HepG2 (cell line): ENCODE results near the gene CC2D1A. TPM values are rescaled to one million over a fixed set of nuclear protein-coding genes. Genes with fewer than 3 reads are reported as not detected.
A peak's percentile ranks its signal among the peaks of the same experiment; 100 is the strongest.

Experiments
- ATAC-seq: fragments of 200-7000 bp; cut with Tn5 transposase; 3 replicates; pipeline ENCODE4 v1.9.1; 2020; ENCODE audit warnings: mild to moderate bottlenecking, moderate library complexity
- BruUV-seq: library from RNA; stranded (reverse); fragments of 400-500 nt; replicated peaks from 2 replicates; lab custom pipeline; 2021; lab: Mats Ljungman, UMichigan
- CTCF ChIA-PET: fragments of 300-600 bp; formaldehyde crosslinking; extraction: SDS; loops from one replicate; lab custom pipeline; 2021; ENCODE audit warnings: low total read pairs, inconsistent platforms, low intra/inter-chr PET ratio; lab: Yijun Ruan, JAX
- POLR2A ChIA-PET: fragments of 350-600 bp; sonication (Branson Sonifier 250); formaldehyde crosslinking; loops from one replicate; lab custom pipeline; 2020; ENCODE audit warnings: antibody characterized with exemption, inconsistent platforms; lab: Yijun Ruan, JAX
- DNase-seq: peaks from one replicate; pipeline ENCODE4 v3.0.0-alpha.2; 2015; ENCODE audit warnings: low spot score
- FAIRE-seq: peaks from 3 replicates; lab custom pipeline; 2011; peaks lifted over from hg19 to GRCh38; lab: Jason Lieb, UNC
- H2AFZ ChIP-seq: one replicate; pipeline ENCODE4 v1.6.1; 2011; ENCODE audit warnings: low read length, inconsistent platforms
- H3K27ac ChIP-seq: fragments of 300-600 bp; 3 replicates; pipeline ENCODE4 v1.8.0; 2011; ENCODE audit warnings: mixed run types, mild to moderate bottlenecking, mixed read lengths, low read length, inconsistent platforms; ENCODE audit not compliant: insufficient read depth; ENCODE audit errors: extremely low read length
- H3K27me3 ChIP-seq, 2 experiments: fragments of 200-600 bp in 1 of 2; 2 replicates in 1 of 2; 3 replicates in 1 of 2; pipeline versions ENCODE4 v1.6.0 to v1.8.0; 2011; ENCODE audit warnings: low read length in 2 of 2, mild to moderate bottlenecking in 2 of 2, moderate library complexity in 2 of 2, inconsistent platforms in 1 of 2; ENCODE audit not compliant: insufficient read depth in 2 of 2, control insufficient read depth in 1 of 2
- H3K36me3 ChIP-seq, 2 experiments: fragments of 200-600 bp in 1 of 2; replicated peaks in 1 of 2; 2 replicates in 1 of 2; 3 replicates in 1 of 2; pipeline versions ENCODE4 v1.5.1 to v1.8.0; 2011; ENCODE audit warnings: low read length in 2 of 2, inconsistent platforms in 1 of 2; ENCODE audit not compliant: insufficient read depth in 2 of 2, control insufficient read depth in 1 of 2
- H3K4me1 ChIP-seq: 2 replicates; pipeline ENCODE4 v1.5.1; 2012; ENCODE audit warnings: low read length, inconsistent platforms; ENCODE audit not compliant: insufficient read depth
- H3K4me2 ChIP-seq: 2 replicates; pipeline ENCODE4 v1.6.0; 2011; ENCODE audit warnings: low read depth, low read length, inconsistent platforms
- H3K4me3 ChIP-seq, 3 experiments: fragments of 200-600 bp in 1 of 3; sonication (generic), shearing (Covaris generic) in 1 of 3; replicated peaks in 1 of 3; 2 replicates each; pipeline ENCODE4 v1.5.1; 2011 to 2016; ENCODE audit warnings: low read length in 3 of 3, inconsistent platforms in 2 of 3, low read depth in 2 of 3, mild to moderate bottlenecking in 2 of 3, control low read depth in 1 of 3, mixed read lengths in 1 of 3; ENCODE audit not compliant: insufficient read depth in 1 of 3
- H3K79me2 ChIP-seq: one replicate; pipeline ENCODE4 v1.6.1; 2011; ENCODE audit warnings: low read length, inconsistent platforms; ENCODE audit not compliant: insufficient read depth
- H3K9ac ChIP-seq: 2 replicates; pipeline ENCODE4 v1.6.0; 2011; ENCODE audit warnings: mild to moderate bottlenecking, low read depth, low read length, inconsistent platforms; ENCODE audit not compliant: insufficient read depth
- H3K9me3 ChIP-seq: 2 replicates; pipeline ENCODE4 v1.5.1; 2012; ENCODE audit warnings: mild to moderate bottlenecking, low read length
- H4K20me1 ChIP-seq: 2 replicates; pipeline ENCODE4 v1.6.0; 2011; ENCODE audit warnings: inconsistent platforms, mild to moderate bottlenecking, low read length, moderate library complexity; ENCODE audit not compliant: insufficient read depth
- ATAD3A ChIP-seq: sonication (generic); formaldehyde crosslinking; IDR thresholded peaks from 2 replicates; pipeline ENCODE4 v1.4.0; 2020; ENCODE audit warnings: missing genetic modification reagents
- FOXO4 ChIP-seq: sonication (generic); formaldehyde crosslinking; conservative IDR thresholded peaks from 2 replicates; pipeline ENCODE4 v1.8.1; 2023; ENCODE audit warnings: missing genetic modification reagents
- KLF11 ChIP-seq: IDR thresholded peaks from 2 replicates; pipeline ENCODE4 v1.6.1; 2016; ENCODE audit warnings: missing compliant biosample characterization
- LCORL ChIP-seq, 2 experiments: fragments of 450-650 bp in 1 of 2; sonication (generic) in 1 of 2; formaldehyde crosslinking in 1 of 2; IDR thresholded peaks; 2 replicates each; pipeline versions ENCODE4 v1.5.0 to v1.6.1; 2017 to 2020; ENCODE audit warnings: antibody characterized with exemption in 1 of 2, missing genetic modification reagents in 1 of 2
- MEF2D ChIP-seq: sonication (generic); formaldehyde crosslinking; IDR thresholded peaks from 2 replicates; pipeline ENCODE4 v1.5.1; 2020; ENCODE audit warnings: mild to moderate bottlenecking, missing genetic modification reagents
- PITX1 ChIP-seq: sonication (generic); formaldehyde crosslinking; IDR thresholded peaks from 2 replicates; pipeline ENCODE4 v1.5.1; 2020; ENCODE audit warnings: mild to moderate bottlenecking, missing genetic modification reagents
- POGZ ChIP-seq: sonication (generic); formaldehyde crosslinking; IDR thresholded peaks from 2 replicates; pipeline ENCODE4 v1.4.0; 2020; ENCODE audit warnings: mild to moderate bottlenecking, missing genetic modification reagents
- SAP130 ChIP-seq: IDR thresholded peaks from 2 replicates; pipeline ENCODE4 v1.6.1; 2016; ENCODE audit warnings: low read depth
- SATB2 ChIP-seq: sonication (generic); formaldehyde crosslinking; IDR thresholded peaks from 2 replicates; pipeline ENCODE4 v1.5.0; 2020; ENCODE audit warnings: missing genetic modification reagents
- SMYD3 ChIP-seq: sonication (generic); formaldehyde crosslinking; IDR thresholded peaks from 2 replicates; pipeline ENCODE4 v1.8.1; 2023; ENCODE audit warnings: mild to moderate bottlenecking, missing genetic modification reagents
- TCF12 ChIP-seq, 2 experiments: fragments of 450-650 bp in 1 of 2; sonication (generic) in 1 of 2; formaldehyde crosslinking in 1 of 2; IDR thresholded peaks; 2 replicates each; pipeline versions ENCODE4 v1.6.1 to v1.8.0; 2017 to 2022; ENCODE audit warnings: antibody characterized with exemption in 1 of 2, mild to moderate bottlenecking in 1 of 2, missing genetic modification reagents in 1 of 2, moderate library complexity in 1 of 2
- TIGD3 ChIP-seq: sonication (generic); formaldehyde crosslinking; IDR thresholded peaks from 2 replicates; pipeline ENCODE4 v1.5.1; 2020; ENCODE audit warnings: mild to moderate bottlenecking, missing genetic modification reagents, borderline replicate concordance
- ZBTB8A ChIP-seq: sonication (generic); formaldehyde crosslinking; IDR thresholded peaks from 2 replicates; pipeline ENCODE4 v1.4.0; 2020; ENCODE audit warnings: mild to moderate bottlenecking, low read depth, missing genetic modification reagents, borderline replicate concordance
- ZNF484 ChIP-seq: sonication (generic); formaldehyde crosslinking; IDR thresholded peaks from 2 replicates; pipeline ENCODE4 v1.5.1; 2020; ENCODE audit warnings: mild to moderate bottlenecking, low read depth, missing genetic modification reagents, borderline replicate concordance
- ZNF550 ChIP-seq: sonication (generic); formaldehyde crosslinking; IDR thresholded peaks from 2 replicates; pipeline ENCODE4 v1.4.0; 2020; ENCODE audit warnings: mild to moderate bottlenecking, missing genetic modification reagents, borderline replicate concordance
- ZNF749 ChIP-seq: sonication (generic); formaldehyde crosslinking; IDR thresholded peaks from 2 replicates; pipeline ENCODE4 v1.8.0; 2022; ENCODE audit warnings: mild to moderate bottlenecking, missing genetic modification reagents, moderate library complexity, borderline replicate concordance
- WGBS: methylation state at CpG from one replicate; pipeline ENCODE4 v1.1.6; 2017; ENCODE audit warnings: low lambda C conversion rate; 5-methylcytosine and 5-hydroxymethylcytosine counted together
- in situ Hi-C: cut with HindIII; loops from 2 replicates; pipeline ENCODE4 v1.10.0; 2017; ENCODE audit warnings: low pct_unique_long_range_greater_than_20kb; ENCODE audit not compliant: extremely low pct_ligation_motif_present
- intact Hi-C: fragments of 100-400 bp; cut with micrococcal nuclease; formaldehyde crosslinking; loops from one replicate; pipeline ENCODE4 v1.10.0; 2022; ENCODE audit not compliant: unreplicated experiment
- polyA plus RNA-seq, 8 experiments: library from polyadenylated mRNA; depleted of rRNA in 3 of 8; stranded (reverse) in 7 of 8; unstranded in 1 of 8; fragments of >200 nt; fragmentation: Illumina TruSeq in 4 of 8; extraction: Trizol in 4 of 8; gene quantifications; 2 replicates each; pipeline versions ENCODE4 v1.2.1 to v1.2.3, GENCODE V29; 2011 to 2016; ENCODE audit warnings: low read depth in 4 of 8, missing spikeins in 1 of 8, mixed read lengths in 1 of 8; ENCODE audit not compliant: insufficient read depth in 1 of 8
- total RNA-seq, 5 experiments: library from RNA; depleted of rRNA; stranded (reverse); fragments of >200 nt; fragmentation: Illumina TruSeq; extraction: Trizol; gene quantifications; 2 replicates each; pipeline ENCODE4 v1.2.3, GENCODE V29; 2016; ENCODE audit warnings: low read depth in 1 of 5

CC2D1A gene
- total and polyA plus RNA-seq, 2 of the 13 experiments (the other 11 are each of a cell fraction or from before 2014, with no cell fraction given), result 9.7 to 11.5 TPM

DNA sequence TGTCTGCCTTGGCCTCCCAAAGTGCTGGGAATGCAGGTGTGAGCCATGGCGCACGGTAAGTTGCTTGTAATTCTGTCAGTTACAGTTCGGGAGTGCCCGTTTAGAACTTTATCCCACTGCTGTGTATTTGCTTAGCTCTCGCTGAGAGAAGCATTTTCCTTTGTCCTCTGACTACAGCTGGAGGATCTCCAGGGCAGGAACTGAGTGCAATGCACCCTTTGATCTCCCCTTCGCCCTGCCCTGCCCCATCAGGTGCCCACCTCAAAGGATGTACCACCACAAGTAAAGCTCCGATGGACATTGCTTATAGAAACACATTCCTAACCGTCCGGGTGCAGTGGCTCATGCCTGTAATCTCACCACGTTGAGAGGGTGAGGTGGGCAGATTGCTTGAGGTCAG, 6.6 kb upstream of the CC2D1A start:
- in situ Hi-C loops (loop anchor here (25.0 kb wide), 1 partner anchor 513 kb away; the partner anchor contains the start of gene DDX39A), intact Hi-C loops (no loop called here)
- no TSS peak for BruUV-seq
- Histone ChIP-seq H3K9me3 (no peaks in the 10 kb centered on the region), H3K79me2 (no peaks in the 10 kb centered on the region), H3K27ac (peak overlapping the region; percentile 62), H3K4me1 (peaks cover 36% of the 10 kb centered on the region), H3K4me3 (peak overlapping the region in 1 of 3 experiments; percentile 40; a peak in 2 of 6 replicates), H3K4me2 (peak overlapping the region; percentile 60), H3K27me3 (no peaks in the 10 kb centered on the region), H4K20me1 (no peaks in the 10 kb centered on the region), H3K36me3 (no peaks in the 10 kb centered on the region), H3K9ac (no peak overlapping the region), H2AFZ (no peak overlapping the region)
- FAIRE-seq (peak; percentile 80), DNase-seq (peak; percentile 75), ATAC-seq (peak; percentile 85)
- WGBS, result 9% methylated on average over 10 of the region's 10 CpGs
- ChIA-PET CTCF (no interaction called here), POLR2A (interaction anchor here (1.0 to 1.4 kb wide), 2 partner anchors 52 to 53 kb away, joined by 3 read pairs; partner anchors contain the start of gene DCAF15)
- no peak for TF ChIP-seq TCF12 (IDR thresholded peaks at IDR 0.05)
- no peak for TF ChIP-seq TCF12 (CRISPR knock-in tag; IDR thresholded peaks at IDR 0.05)
- TF ChIP-seq SMYD3 (CRISPR knock-in tag), result no peak
- TF ChIP-seq ZNF550 (CRISPR knock-in tag), result no peak
- TF ChIP-seq ZNF484 (CRISPR knock-in tag), result no peak
- peak; percentile 41; the same call in 1 of the 2 replicates for TF ChIP-seq SAP130 (CRISPR knock-in tag)
- TF ChIP-seq ATAD3A (CRISPR knock-in tag), result no peak
- no peak for TF ChIP-seq LCORL (IDR thresholded peaks at IDR 0.05)
- TF ChIP-seq LCORL (CRISPR knock-in tag; IDR thresholded peaks at IDR 0.05), result peak; percentile 65
- no peak for TF ChIP-seq TIGD3 (CRISPR knock-in tag)
- TF ChIP-seq ZNF749 (CRISPR knock-in tag), result no peak
- TF ChIP-seq MEF2D (CRISPR knock-in tag), result no peak
- TF ChIP-seq PITX1, result peak; percentile 66; the same call in 1 of the 2 replicates
- no peak for TF ChIP-seq POGZ (CRISPR knock-in tag)
- no peak for TF ChIP-seq ZBTB8A
- no peak for TF ChIP-seq KLF11 (CRISPR knock-in tag)
- TF ChIP-seq SATB2 (CRISPR knock-in tag), result no peak
- TF ChIP-seq FOXO4 (CRISPR knock-in tag), result no peak
